Type B pancreatic cell (in vitro differentiated cells): ENCODE measurements around the gene LSMEM2. TPM values are rescaled to one million over a fixed set of nuclear protein-coding genes. Genes with fewer than 3 reads are reported as not detected.
A peak's percentile ranks its signal among the peaks of the same experiment; 100 is the strongest.

Experiments
- DNase-seq: peaks from one replicate; pipeline ENCODE4 v3.0.0; 2021; ENCODE audit warnings: mixed read lengths; ENCODE audit not compliant: unreplicated experiment; ENCODE audit errors: extremely low spot score
- H3K27ac Mint-ChIP-seq: 2 replicates; pipeline ENCODE4 v1.8.0; 2021; ENCODE audit warnings: mild to moderate bottlenecking, mixed read lengths
- H3K27me3 Mint-ChIP-seq: 2 replicates; pipeline ENCODE4 v1.8.0; 2021; ENCODE audit warnings: mixed read lengths
- H3K36me3 Mint-ChIP-seq: 2 replicates; pipeline ENCODE4 v1.8.0; 2021; ENCODE audit warnings: mixed read lengths
- H3K4me1 Mint-ChIP-seq: one replicate; pipeline ENCODE4 v1.8.0; 2021; ENCODE audit warnings: mixed read lengths; ENCODE audit not compliant: unreplicated experiment
- H3K4me3 Mint-ChIP-seq: 2 replicates; pipeline ENCODE4 v1.8.0; 2021; ENCODE audit warnings: mild to moderate bottlenecking, mixed read lengths
- H3K9me3 Mint-ChIP-seq: 2 replicates; pipeline ENCODE4 v1.8.0; 2021; ENCODE audit warnings: mixed read lengths
- CTCF ChIP-seq: fragments of 200-600 bp; sonication (generic); conservative IDR thresholded peaks from 2 replicates; pipeline ENCODE4 v1.5.0; 2021; ENCODE audit warnings: antibody characterized with exemption, mild to moderate bottlenecking
- total RNA-seq: library from RNA; stranded (reverse); gene quantifications from 2 replicates; pipeline ENCODE4 v1.2.1, GENCODE V29; 2021; ENCODE audit warnings: low replicate concordance

Gene LSMEM2
- total RNA-seq, 1 donor from 2014 or later: not detected

DNA sequence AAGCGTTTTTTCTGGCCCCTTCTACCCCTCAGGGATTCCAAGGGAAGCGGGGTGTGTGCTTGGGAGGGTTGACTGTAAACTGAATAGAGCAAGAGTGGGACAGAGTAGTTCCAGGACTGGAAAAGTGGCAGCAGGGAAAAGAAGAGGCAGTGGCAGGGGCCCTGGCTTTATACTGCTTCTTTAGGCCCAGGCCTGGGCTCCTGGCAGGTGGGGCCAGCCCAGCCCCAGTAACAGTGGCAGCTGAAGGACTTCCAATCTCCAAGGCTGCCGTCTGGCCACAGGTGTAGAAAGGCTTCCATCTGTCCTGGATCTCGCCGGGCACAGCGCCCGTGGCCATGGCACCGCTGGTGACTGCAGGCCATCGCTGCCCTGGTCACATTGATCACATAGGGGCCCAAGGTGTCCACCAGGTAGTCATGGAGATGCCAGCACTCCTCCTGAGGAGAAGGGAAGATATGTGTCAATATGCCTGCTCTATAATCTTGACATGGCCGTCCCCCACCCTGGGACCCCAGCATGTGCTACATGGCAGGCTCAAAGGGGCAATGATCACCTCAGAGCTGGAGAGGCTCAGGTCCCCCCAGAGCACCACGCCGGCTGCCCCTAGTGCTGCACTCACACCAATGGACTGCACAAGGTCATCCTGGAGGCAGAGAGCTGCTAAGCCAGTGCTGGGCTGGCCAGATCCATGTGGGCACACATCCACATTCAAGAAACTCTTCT, 14.4 kb downstream of the LSMEM2 start:
- H3K4me3 Mint-ChIP-seq: peak overlapping the region; percentile 91
- H3K36me3 Mint-ChIP-seq: no peaks in the 10 kb centered on the region
- H3K27me3 Mint-ChIP-seq: no peaks in the 10 kb centered on the region
- no peak for DNase-seq
- no peak for TF ChIP-seq CTCF
- H3K9me3 Mint-ChIP-seq: no peaks in the 10 kb centered on the region
- H3K27ac Mint-ChIP-seq: peak overlapping the region; percentile 99
- peaks cover 13% of the 10 kb centered on the region for H3K4me1 Mint-ChIP-seq

DNA sequence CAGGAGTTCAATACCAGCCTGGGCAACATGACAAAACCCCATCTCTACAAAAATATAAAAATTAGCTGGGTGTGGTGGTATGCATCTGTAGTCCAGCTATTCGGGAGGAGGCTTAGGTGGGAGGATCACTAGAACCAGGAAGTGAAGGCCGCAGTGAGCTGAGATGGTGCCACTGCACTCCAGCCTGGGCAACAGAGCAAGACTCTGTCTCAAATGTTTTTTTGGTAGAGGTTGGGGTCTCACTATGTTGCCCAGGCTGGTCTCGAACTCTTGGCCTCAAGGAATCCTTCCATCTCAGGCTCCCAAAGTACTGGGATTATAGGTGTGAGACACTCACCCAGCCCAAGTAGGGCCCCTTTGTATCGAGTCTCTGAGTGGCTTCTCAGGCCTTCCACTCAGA, 15.2 kb downstream of the LSMEM2 start:
- no peak for TF ChIP-seq CTCF
- Mint-ChIP-seq H3K4me1 (peaks cover 15% of the 10 kb centered on the region), H3K9me3 (no peaks in the 10 kb centered on the region), H3K27ac (peak overlapping the region; percentile 46), H3K27me3 (no peaks in the 10 kb centered on the region), H3K36me3 (no peaks in the 10 kb centered on the region), H3K4me3 (no peak overlapping the region)
- DNase-seq: no peak

DNA sequence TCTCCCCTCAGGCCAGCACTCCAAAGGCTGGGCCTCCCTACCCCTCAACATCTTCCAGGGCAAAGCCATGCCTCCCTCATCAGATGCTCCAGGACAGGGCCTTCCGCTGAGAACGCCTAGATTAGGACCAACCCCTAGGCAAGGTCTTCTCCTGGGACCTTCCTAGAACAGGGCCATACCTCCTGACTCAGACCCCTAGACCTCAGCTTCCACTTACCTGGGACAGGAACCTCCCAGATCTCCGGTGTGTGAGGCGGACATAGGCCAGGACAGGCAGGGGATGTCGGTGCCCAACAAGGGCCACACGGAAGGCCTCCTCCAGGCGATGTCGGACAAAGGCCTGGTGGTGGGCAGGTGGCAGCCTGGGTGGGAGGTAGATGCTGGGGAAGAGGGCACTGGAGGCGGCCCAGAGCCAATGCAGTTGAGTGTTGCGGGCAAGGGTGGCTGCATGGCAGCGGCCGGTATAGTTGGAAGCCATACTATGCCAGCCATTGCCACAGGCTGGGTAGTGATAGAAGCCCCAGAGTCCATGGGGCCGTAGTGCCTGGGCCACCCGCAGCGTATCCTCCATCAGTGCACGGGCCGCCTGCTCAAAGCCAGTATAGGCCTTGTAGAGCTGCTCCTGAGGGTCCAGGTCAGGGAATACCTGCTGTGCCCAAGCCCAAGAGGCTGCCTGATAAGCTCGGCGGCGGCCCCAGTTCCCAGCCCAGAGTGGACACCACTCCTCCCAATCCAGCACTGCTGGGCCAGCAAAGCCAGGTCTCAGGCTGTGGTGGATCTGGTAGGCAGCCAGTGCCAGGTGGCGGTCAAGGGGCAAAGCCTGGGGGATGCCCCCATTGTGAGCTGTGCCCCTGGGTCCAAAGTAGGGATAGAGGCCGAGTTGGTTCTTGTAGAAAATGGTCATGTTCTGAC, 15.9 kb downstream of the LSMEM2 start:
- no peaks in the 10 kb centered on the region for H3K9me3 Mint-ChIP-seq
- no peak for TF ChIP-seq CTCF
- H3K4me3 Mint-ChIP-seq: no peak overlapping the region
- H3K27ac Mint-ChIP-seq: peak overlapping the region; percentile 23
- no peaks in the 10 kb centered on the region for H3K27me3 Mint-ChIP-seq
- H3K4me1 Mint-ChIP-seq: peaks cover 18% of the 10 kb centered on the region
- H3K36me3 Mint-ChIP-seq: no peaks in the 10 kb centered on the region
- no peak for DNase-seq

GRCh38 chr3:50295553-50296431, 16.9 kb downstream of the LSMEM2 start:
- H3K9me3 Mint-ChIP-seq: no peaks in the 10 kb centered on the region
- no peak for DNase-seq
- no peaks in the 10 kb centered on the region for H3K36me3 Mint-ChIP-seq
- no peak for TF ChIP-seq CTCF
- peaks cover 25% of the 10 kb centered on the region for H3K4me1 Mint-ChIP-seq
- peak overlapping the region; percentile 50 for H3K4me3 Mint-ChIP-seq
- H3K27ac Mint-ChIP-seq: no peak overlapping the region
- no peaks in the 10 kb centered on the region for H3K27me3 Mint-ChIP-seq

GRCh38 chr3:50296721-50297383, 18.0 kb downstream of the LSMEM2 start:
- H3K4me3 Mint-ChIP-seq: no peak overlapping the region
- H3K9me3 Mint-ChIP-seq: no peaks in the 10 kb centered on the region
- H3K27ac Mint-ChIP-seq: no peak overlapping the region
- no peaks in the 10 kb centered on the region for H3K36me3 Mint-ChIP-seq
- no peak for DNase-seq
- peaks cover 19% of the 10 kb centered on the region for H3K4me1 Mint-ChIP-seq
- no peak for TF ChIP-seq CTCF
- no peaks in the 10 kb centered on the region for H3K27me3 Mint-ChIP-seq
